Left forelimb (tissue), 1 donor: ENCODE results near the gene GPR87.

ENCODE experiments used
- DNase-seq: peaks from one replicate; pipeline ENCODE4 v3.0.0-alpha.2; 2018; ENCODE audit warnings: low spot score

GPR87 gene

GRCh38 chr3:151316267-151316991, at the start of gene GPR87:
Gene GPR87, minus strand, starts transcription at chr3:151316820. Its CDS starts 16,720 bp downstream, at chr3:151300100.
- no peak for DNase-seq

GRCh38 chr3:151362751-151363174, 46.1 kb upstream of the GPR87 start:
- no peak for DNase-seq

- DNase-seq, result no peak
Measured at GRCh38 chr3:151357463-151357850, 40.8 kb upstream of the GPR87 start.

- no peak for DNase-seq
Measured at GRCh38 chr3:151356794-151357462, 40.3 kb upstream of the GPR87 start.

- DNase-seq, result no peak
Measured at GRCh38 chr3:151351648-151352047, 35.0 kb upstream of the GPR87 start.

GRCh38 chr3:151351219-151351618, 34.6 kb upstream of the GPR87 start:
- DNase-seq, result no peak

- no peak for DNase-seq
Measured at GRCh38 chr3:151350656-151351055, 34.0 kb upstream of the GPR87 start.

GRCh38 chr3:151347432-151347831, 30.8 kb upstream of the GPR87 start:
- DNase-seq, result no peak

- no peak for DNase-seq
Measured at GRCh38 chr3:151346292-151346691, 29.7 kb upstream of the GPR87 start.

- no peak for DNase-seq
Measured at GRCh38 chr3:151345859-151346258, 29.2 kb upstream of the GPR87 start.

GRCh38 chr3:151331696-151332095, 15.1 kb upstream of the GPR87 start:
- DNase-seq, result no peak

- DNase-seq, result no peak
Measured at GRCh38 chr3:151330899-151331298, 14.3 kb upstream of the GPR87 start.

- no peak for DNase-seq
Measured at GRCh38 chr3:151330379-151330778, 13.8 kb upstream of the GPR87 start.

GRCh38 chr3:151329363-151329762, 12.7 kb upstream of the GPR87 start, which contains the start of gene P2RY13:
Gene P2RY13, minus strand, starts transcription at chr3:151329549. Its CDS starts 21 bp downstream, at chr3:151329528.
- no peak for DNase-seq

GRCh38 chr3:151328298-151328995, 11.8 kb upstream of the GPR87 start:
- DNase-seq, result no peak

GRCh38 chr3:151327571-151328198, 11.1 kb upstream of the GPR87 start:
- DNase-seq, result no peak

- no peak for DNase-seq
Measured at GRCh38 chr3:151322511-151322910, 5.9 kb upstream of the GPR87 start.

- DNase-seq, result no peak
Measured at GRCh38 chr3:151321526-151321925, 4.9 kb upstream of the GPR87 start.

- DNase-seq, result no peak
Measured at GRCh38 chr3:151320131-151320530, 3.5 kb upstream of the GPR87 start.

GRCh38 chr3:151319628-151320027, 3.0 kb upstream of the GPR87 start:
- DNase-seq, result no peak

- DNase-seq, result no peak
Measured at GRCh38 chr3:151318991-151319390, 2.4 kb upstream of the GPR87 start.

- DNase-seq, result no peak
Measured at GRCh38 chr3:151318313-151318712, 1.7 kb upstream of the GPR87 start.
